HG03095 (cell line): ENCODE data around the gene SCD.
A peak's percentile ranks its signal among the peaks of the same experiment; 100 is the strongest.

Source experiments
- ATAC-seq: cut with Tn5 transposase; IDR thresholded peaks from one replicate; pipeline ENCODE4 v1.9.1; 2021; ENCODE audit warnings: moderate library complexity; ENCODE audit not compliant: unreplicated experiment

SCD gene

DNA sequence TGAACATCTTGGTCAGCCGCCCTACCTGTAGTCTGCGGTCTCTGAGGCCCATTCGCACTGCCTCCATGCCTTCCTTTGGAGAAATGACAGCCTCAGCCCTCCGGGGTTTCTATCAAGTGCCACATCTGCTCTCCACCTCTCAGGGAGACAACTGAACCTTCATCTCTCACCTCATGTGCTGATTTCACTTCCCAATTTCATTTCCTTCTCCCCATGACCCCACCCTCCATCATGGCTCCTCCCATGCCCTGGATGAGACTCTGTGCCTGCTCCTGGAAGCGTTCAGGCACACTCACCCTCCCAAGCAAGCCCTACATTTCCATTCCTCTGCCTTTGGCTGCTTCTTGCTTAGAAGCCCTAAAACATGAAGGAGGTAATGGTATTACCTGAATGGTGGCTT lies 7.8 kb upstream of the SCD start:
- peak; percentile 49 for ATAC-seq

GRCh38 chr10:100340948-100341847 lies 5.8 kb upstream of the SCD start:
- ATAC-seq = no peak

DNA sequence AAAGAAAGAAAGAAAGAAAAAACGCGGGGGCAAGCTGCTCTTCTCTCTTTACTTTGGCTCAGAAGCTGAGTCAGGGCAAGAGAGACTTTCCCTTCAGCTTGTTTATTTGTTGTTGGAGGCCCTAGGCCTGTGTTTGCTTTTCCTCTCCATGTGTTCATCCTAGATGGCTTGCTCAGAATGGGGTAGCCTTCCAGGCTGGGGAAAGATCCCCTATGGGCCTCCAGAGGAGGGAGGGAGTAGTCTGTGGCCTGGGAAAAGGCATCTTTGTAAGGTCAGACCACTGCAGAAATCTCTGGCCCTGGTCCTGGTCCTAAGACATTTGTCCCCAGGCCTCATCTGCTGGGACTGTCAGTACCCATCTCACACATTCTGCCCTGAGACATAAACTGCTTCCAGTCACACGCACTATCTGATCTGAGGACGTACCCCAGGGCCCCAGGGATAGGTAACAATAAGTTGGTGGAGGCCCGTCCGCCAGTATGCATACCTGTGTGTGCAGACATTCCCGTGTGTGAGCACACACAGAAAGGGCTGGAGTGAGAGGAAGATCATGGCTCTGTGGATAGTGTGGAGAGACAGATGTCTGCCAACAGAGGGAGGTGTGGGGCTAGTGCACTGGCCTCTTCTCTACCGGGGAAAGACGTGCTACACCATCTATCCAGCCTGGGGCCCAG lies 4.9 kb upstream of the SCD start:
- ATAC-seq = no peak

DNA sequence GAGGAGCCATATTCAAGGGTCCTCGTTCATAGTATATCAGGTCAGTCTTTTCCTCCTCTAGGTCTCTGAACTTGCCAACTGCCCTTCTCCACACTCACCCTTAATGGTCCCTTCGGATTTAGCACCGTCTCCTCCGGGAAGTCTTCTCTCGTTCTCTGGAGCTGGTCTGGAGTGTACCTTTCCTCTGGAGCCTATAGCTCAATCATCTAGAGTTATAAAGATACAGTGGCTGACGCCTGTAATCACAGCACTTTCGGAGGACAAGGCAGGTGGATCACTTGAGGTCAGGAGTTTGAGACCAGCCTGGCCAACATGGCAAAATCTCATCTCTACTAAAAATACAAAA lies 4.4 kb upstream of the SCD start:
- ATAC-seq = no peak

GRCh38 chr10:100344241-100344788 lies 2.7 kb upstream of the SCD start:
- ATAC-seq = no peak

- no peak for ATAC-seq
Observed at GRCh38 chr10:100345570-100346330, 1.3 kb upstream of the SCD start.

- ATAC-seq = peak; percentile 45
Observed at GRCh38 chr10:100346351-100346764, 675 bp upstream of the SCD start.

- no peak for ATAC-seq
Observed at GRCh38 chr10:100347568-100348195, 649 bp downstream of the SCD start.

GRCh38 chr10:100348389-100348927 lies 1.4 kb downstream of the SCD start:
- no peak for ATAC-seq

- ATAC-seq = no peak
Observed at GRCh38 chr10:100349087-100349486, 2.1 kb downstream of the SCD start.

GRCh38 chr10:100349672-100350071 lies 2.6 kb downstream of the SCD start:
- no peak for ATAC-seq

GRCh38 chr10:100350914-100351485 lies 4.0 kb downstream of the SCD start:
- no peak for ATAC-seq

DNA sequence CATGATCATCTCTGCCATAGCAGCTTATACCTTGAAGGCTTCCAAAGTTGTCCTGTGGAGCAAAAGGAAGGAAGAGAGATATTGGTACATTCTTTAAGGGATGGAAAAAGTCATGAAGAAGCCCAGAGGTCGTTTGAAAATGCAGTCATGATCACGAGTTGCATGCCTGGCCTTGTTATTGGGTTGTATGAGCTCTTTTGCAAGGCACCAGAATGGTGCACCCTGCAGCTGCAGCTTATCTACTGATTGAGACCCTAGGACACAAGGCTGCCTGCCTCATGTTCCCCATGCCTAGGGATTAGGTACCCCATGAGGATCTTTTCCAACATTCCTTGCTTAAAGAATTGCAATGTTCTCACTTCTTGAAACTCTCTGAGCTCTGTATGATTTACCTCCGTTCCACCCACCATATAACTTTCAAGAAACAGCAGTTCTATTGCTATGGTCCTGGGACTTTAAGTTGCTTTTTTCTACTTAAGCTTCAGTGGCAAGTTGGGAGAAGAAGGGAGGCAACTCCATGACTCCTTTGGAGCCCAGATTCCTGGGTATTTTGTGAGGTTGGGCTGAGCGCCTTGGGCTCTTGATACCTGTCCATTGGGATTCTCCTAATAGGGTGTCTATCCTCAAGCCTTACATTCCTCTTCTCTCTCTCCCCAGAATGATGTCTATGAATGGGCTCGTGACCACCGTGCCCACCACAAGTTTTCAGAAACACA lies 6.9 kb downstream of the SCD start:
- no peak for ATAC-seq

DNA sequence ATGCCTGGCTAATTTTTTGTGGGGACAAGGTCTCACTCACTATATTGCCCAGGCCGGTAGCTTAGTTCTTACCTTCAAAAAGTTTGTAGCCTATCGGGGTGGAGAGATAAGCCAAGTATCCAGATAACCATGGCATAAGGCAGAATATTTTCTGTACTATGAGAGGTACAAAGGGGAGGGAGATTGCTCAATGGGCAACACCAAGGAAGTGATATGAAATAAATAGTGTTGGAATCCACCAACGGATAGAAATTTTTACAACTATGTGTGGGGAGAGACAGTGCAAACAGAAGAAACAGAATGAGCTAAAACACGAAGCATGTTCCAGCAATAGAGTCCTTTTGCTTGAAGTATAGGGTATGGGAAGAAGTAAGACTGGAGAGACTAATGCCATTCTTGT lies 8.1 kb downstream of the SCD start:
- no peak for ATAC-seq

DNA sequence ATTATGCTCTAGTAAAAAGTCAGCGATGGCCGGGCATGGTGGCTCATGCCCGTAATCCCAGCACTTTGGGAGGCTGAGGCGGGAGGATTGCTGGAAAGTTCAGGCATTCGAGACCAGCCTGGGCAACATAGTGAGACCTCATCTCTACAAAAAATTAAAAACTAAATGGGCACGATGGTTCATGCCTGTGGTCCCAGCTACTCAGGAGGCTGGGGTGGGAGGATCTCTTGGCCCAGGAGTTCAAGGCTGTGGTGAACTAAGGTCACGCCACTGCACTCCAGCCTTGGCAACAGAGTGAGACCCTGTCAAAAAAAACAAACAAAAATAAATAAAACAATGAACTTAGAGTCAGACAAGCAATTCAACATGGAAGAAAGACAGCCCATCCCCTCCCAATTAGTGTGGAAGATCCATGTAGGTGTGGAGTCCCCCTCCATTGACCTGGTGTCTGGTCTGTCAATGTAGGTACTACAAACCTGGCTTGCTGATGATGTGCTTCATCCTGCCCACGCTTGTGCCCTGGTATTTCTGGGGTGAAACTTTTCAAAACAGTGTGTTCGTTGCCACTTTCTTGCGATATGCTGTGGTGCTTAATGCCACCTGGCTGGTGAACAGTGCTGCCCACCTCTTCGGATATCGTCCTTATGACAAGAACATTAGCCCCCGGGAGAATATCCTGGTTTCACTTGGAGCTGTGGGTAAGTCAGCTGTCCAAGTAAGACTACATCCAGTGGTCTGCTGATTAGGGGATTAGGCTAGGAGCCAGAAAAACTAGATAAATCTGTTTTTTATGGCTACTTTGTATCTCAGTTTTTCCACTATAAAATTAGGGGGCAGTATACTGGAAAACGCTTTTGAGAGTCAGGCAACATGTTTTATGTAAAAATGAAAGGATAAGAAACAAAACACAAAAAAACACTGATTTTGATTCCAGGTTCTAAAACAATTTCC lies 9.3 kb downstream of the SCD start:
- ATAC-seq = no peak

- ATAC-seq = no peak
Observed at GRCh38 chr10:100357059-100357858, 10.2 kb downstream of the SCD start.

DNA sequence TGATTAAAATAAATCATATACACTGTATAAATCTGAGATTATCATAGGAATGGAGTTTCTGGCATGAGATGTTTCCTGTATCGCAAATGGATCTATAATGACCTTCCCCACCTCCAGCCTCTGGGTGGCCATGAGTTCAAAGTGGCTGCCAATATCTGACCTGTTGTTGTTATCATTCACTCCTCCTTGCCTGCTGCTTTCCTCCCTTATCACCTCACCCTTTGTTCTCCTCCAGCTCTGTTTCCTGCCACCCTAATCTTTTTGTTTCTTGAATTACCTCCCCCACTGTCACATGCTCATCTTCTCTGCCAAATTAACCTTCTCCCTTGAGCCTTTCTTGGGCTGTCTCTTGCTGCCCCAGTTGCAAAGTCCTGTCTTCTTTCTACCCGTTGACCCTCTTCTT lies 12.0 kb downstream of the SCD start:
- ATAC-seq = no peak
